ENCODE measurements around the gene ABCA13.

GRCh38 chr7:48515171-48515570 lies 343.9 kb downstream of the ABCA13 start:
- TF ChIP-seq CTCF (IDR thresholded peaks at IDR 0.05), result no peak
- TF ChIP-seq POLR2AphosphoS5 (IDR thresholded peaks at IDR 0.05), result no peak

All from esophagus muscularis mucosa (tissue), 3 donors.